Activated CD8-positive, alpha-beta memory T cell treated with anti-CD3 and anti-CD28 coated beads for 48 hours (primary cell): ENCODE results near the gene ADAMTS17.
A peak's percentile ranks its signal among the peaks of the same experiment; 100 is the strongest.

ENCODE experiments used
- DNase-seq, 3 experiments: peaks; one replicate each; pipeline ENCODE4 v3.0.0-alpha.2; 2020; ENCODE audit warnings: low read depth in 2 of 3, low spot score in 2 of 3

The ADAMTS17 gene

DNA sequence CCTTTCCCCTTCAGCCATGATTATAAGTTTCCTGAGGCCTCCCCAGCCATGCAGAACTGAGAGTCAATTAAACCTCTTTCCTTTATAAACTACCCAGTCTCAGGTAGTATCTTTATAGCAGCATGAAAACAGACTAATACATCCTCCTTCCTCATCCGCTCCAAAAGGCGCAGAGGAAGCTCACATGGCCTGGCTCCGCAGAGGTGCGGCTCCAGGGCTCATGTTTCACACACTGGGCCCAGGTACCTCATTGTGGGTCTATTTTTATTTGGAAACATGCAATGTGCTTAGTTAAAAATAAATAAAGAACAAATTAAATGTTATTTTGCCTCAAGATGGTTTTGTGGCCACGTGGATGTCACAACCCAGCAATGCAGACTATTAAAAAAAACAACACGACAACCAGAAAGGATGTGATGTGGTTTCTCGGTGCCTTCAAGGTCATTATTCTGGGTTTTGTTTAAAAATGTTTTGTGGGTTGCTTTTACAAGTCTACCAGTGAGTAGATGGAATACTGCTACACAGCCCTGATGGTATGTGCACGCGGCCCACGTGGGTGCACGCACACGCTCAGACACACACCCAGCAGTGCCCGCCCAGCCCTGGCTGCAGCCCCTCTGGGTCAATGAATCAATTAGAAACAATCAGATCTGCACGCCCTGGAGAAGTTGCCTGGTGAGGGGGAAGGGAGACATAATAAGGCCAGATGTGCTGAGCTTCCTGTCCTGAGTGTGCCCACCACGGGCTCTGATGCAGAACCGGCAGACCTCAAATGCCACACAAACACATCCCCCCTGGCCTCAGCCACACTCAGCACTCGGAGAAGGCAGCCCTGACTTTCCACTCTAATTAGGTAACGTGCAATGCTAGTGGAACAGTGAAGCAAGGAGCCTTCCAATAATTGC, 140.1 kb downstream of the ADAMTS17 start:
- peak in 1 of 3 experiments; percentile 15 for DNase-seq

DNA sequence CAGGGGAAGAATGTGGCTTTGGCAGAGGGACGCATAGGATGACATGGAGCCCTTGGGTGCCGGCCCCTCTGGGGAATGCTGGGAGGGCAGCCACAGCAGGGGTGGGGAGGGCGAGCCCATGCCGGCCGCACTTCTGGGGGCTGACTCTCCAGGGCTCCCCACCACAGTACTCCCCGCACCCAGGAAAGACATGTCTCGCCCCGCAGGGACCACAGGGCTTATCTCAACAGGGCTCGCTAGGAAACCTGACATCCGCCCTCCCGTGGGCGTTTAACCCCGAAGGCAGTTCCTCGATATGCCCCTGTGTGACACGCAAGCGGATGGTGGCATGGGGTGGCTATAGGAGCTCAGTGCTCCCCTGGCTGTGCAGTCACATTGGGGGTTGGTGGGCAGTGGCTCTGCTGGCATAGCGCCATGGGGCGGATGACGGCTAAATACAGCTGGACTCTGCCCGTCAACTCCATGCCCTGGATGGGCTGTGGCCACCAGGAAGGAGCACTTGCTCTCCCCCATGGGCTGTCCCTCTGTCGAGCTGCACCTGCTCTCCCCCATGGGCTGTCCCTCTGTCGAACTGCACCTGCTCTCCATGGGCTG, 141.4 kb downstream of the ADAMTS17 start:
- DNase-seq, result no peak

DNA sequence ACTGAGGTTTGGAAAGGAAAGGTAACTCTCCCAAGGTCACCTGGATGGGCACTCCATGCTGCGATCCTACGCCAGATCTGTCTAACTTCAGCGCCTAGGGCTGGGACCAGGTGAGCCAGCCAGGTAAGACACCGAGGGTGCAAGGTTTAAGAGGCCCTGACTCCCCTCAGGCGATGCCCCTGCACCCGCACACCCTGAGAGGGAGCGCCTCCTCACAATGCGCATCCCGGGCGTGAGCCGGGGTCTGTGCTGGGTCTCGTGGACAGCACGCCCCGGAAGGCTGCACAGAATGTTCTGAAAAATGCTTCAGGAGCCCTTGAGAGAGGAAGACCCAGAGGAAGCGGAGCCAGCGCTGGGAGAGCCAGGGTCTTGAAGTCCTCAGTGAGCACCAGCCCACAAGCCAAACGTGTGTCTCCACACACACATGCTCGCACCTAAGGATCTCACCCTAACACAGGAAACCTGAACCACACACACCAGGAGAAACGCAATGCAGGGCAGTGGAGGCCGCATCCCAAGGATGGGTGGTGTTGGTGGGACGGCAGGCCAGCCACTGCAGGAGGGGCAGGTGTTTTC, 142.0 kb downstream of the ADAMTS17 start:
- DNase-seq, result no peak

DNA sequence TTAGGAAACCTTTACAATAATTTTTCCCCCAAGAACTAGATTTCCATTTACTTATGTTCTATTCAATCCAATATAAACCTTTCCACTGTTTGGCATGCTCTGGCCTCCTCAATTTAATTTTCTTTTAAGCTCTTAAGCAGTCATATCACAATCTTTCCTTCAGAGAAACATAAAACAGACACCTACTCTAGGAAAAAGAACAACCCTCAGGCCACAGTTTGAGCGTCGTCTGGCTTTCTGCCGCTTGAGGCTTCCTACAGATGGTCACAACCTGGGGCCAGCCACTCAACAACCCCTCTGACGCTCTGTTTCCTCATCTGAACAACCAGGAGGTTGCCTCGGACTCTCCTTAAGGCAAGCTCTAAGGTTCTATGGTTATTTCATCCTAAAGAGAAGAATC, 143.3 kb downstream of the ADAMTS17 start:
- no peak for DNase-seq

DNA sequence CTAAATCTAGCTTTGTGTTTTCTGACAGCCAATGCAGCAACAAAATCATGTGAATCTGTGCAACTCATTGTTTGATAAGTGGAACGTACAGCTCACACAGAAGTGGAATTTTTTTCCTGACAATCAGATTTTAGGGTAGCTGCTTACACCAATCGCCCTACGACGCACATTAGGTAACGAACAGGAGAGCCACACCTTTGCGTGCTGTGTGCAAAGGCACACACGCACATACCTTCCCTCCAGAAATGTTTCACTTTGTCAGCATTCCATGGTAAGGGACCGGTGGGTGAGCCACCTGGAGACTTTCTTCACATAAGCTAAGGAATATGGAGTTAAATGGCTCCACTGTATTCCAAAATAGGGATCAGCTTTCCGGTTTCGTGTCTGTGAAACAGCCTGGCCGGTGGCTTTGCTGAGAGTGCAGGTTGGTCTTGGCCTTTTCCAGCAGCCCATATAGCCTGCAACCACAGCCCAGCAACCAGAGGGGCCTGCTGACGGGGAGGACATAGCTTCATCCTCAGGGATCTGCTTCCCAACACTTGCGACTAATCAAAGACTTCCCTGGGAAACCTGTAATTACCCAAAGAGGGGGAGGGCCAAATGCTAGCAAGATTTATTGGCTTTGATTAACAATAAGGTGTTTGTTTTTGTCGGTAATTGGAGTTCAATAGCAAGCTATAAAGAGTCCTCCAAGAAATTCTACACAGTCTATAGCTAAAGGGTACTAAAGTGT, 145.3 kb downstream of the ADAMTS17 start:
- no peak for DNase-seq

DNA sequence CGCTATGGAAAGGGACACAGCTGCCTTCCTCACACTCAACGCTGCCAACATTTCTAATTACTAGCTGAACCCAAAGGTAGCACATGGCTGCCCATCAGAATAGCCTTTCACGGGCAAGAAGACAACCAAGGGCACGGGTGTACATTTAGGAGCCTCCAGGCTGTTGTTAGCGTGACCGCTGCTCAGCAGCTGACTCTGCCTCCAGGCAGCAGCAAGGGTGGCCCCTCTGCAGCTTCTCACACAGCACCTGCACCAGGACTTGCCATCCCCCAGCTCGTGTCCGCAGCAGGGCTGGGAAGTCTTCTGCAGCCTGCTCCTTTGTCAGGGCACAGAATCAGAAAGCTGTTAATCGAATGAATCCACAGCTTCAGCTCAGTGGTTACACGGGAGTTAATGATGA, 146.8 kb downstream of the ADAMTS17 start:
- DNase-seq, result no peak

DNA sequence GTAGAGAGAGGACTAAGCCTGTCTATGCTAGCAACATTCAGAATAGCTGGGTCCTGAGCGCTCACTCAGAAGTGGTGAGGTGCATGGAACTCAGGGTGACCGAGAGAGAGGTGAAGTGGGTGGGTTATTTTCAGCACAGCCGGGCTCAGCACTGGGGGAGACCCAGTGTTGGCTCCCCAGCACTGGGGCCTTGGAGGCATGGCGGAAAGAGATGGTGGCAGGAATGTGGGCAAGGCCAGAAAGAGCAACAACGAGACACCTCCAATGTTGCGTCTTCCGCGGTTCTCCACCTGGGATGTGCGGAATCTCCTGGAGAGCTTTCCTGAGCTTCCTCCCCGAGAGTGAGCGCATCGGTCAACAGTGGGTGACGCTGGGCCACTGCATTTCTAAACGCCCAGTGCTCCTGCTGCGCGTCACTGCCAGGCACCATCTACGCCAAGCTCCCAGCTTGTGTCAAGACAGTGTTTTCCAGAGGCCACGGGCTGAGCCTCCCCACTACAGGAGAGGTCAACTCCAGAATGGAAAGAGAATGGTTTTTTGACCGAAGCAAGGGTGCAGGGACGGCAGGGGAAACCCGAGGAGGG, 148.4 kb downstream of the ADAMTS17 start:
- no peak for DNase-seq

DNA sequence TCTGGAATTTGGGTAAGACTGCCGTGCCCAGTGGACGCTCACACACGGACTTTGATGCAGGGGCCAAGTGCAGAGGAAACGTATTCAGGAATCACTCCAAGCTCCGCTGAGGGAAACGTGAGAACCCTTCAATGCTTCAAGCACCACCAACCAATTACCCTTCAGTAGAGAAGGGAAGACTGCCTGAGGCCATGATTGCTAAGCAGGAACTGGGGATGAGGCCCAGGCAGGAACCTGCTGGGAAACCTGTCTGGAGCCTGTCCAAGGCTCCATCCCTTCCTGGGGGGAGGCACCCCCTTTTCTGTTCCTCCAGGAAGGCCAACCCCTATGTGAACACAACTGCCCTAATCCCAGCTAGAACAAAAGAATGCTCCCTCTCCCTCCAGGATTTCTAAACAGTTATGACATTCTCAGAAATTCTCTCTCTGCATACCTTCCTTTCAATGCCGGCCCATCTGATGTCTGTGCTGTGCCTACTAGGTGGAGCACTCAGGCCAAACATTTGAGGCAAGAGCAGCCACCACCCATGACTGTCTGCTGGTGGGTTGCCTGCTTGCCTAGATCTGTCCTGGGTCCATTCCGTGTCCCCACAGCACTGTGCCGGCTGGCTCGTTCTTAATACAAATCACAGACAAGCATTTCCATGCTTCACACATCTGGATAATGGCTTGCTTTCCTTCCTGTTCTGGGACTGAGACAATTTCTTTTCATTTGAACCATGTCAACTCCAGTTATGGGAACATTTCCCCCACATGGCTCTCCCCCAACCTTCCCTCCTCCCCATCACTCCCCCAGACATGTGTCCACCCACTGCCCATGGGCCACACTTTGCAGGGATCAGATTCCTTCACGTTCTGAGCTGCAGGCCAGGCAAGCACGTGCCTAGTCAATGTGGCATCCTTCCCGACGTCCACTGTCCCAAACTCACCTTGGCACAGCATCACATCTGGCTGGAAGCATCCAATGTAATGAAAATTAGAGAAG, 149.4 kb downstream of the ADAMTS17 start:
- DNase-seq, result no peak

DNA sequence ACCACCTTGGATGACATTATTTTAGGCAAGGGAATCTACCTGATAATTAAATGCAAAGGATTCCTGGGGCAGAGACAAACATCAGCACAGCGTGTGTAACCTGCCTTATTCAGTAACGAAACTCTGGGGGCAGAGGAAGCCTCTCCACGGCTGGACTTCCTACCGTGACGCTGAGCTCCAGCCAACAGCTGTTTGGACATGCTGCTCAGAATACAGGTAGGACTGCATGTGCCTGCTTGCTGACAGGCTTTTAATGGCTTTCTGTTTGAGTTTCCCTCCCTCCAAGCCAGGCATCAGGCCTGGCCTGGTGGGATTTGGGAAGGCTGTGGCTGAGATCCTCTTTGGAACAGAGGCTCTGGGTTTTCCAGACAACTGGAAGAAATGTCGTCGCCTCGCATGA, 150.6 kb downstream of the ADAMTS17 start:
- no peak for DNase-seq

DNA sequence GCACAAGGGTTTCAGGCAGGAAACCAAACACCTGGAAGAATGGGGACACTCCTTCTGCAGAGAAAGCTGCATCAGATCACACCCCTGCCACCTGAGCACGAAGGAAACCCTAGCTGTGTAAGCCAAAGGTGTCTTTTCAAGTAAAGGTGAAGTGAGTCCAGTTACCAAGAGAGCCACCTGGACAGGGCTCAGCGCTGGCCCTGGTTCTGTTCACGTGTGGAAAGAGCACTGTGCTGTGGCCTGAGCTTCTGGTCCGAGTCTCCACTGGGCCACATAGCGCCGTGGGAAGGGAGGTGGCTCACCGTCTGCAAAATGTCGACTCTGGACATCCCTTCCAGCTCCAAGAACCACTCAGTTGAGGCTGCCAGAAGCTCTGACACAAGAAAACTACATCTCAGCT, 151.1 kb downstream of the ADAMTS17 start:
- DNase-seq, result no peak

DNA sequence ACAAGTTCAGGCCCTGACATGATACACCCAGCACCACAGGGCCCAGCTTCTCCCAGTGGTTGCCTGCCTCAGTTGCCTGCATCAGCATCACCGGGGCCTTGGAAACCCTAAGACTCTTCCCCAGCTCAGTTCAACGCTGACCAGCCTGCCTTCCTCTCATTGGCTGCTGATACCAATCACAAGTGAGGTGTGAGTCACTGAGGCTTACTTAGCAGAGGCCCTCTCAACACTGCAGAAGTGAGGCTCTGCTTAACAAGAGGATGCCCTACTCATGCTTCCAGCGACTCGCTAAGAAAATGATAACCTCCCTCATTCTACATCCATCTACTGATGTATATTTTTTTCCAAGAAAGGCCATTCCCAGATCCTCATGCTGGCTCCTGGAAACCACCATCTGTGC, 151.9 kb downstream of the ADAMTS17 start:
- DNase-seq, result no peak

DNA sequence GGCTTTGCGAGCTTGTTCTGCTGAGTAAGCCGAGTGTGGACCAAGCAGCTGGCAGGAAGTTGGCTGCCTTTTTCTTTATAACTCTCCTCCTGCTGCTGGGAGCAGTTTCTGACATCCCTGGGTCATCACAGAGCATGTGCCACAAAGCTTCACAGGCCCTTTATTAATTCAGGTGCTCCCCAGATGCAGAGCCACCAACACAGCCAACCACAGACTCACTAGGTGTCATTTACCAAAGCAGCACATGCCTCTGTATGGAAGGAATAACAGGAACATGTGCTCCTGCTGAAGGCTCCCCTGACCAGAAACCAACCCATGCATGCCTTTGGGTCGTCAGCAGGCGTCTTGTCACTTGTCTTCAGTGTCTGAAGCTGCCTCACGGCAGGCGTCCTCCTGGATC, 152.5 kb downstream of the ADAMTS17 start:
- no peak for DNase-seq

DNA sequence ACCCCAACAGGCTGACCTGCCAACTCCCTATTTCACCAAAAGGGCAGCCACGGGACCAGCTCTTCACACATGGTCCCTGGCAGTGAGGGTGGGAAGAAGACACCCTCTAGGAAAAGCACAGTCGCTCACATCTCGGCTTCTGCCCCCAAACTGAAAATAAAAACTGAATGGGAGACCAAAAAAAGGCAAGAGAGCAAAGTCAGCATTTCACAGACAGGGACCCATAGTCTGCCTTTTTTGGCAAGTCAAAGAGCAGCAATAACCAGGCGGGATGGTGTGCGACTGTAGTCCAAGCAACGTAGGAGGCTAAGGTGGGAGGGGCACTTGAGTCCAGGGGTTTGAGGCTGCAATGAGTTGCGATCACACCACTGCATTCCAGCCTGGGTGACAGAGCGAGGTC, 154.1 kb downstream of the ADAMTS17 start:
- DNase-seq, result no peak

DNA sequence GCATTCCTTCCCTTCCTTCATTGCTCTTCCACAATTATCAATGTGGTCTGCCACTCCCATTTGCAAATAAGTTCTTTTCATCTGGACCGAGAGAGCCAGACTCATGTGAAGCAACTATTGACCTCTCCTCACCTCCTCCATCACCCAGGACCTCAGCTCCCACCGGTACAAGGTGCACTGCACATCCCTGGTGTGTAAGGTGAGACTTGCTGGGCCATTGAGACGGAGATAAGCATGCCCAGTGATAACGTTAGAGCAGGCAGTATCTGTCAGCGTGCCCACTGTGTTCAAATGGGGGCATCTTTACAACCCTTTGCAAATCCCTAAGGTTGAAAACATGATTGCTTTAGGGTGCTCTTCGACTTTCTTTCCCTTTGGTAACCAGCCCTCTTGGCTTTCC, 154.8 kb downstream of the ADAMTS17 start:
- no peak for DNase-seq

DNA sequence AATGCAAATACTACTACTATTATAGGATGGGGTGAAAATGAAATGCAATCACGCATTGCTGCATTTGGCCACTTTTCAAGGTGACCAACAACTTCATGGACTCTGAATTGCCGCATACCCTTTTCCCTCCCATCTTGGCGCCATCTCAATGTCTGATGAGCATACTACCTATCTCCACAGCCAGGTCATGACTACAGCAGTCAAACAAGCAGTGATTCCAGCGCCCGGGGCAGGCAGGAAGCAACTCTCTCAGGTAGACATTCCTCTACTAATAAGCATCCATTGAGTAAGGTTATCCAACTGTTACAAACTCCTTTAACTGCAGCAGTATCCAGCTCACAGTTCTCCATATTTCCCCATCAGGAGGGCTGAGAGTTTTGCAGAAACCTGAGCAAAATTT, 155.4 kb downstream of the ADAMTS17 start:
- DNase-seq, result no peak

DNA sequence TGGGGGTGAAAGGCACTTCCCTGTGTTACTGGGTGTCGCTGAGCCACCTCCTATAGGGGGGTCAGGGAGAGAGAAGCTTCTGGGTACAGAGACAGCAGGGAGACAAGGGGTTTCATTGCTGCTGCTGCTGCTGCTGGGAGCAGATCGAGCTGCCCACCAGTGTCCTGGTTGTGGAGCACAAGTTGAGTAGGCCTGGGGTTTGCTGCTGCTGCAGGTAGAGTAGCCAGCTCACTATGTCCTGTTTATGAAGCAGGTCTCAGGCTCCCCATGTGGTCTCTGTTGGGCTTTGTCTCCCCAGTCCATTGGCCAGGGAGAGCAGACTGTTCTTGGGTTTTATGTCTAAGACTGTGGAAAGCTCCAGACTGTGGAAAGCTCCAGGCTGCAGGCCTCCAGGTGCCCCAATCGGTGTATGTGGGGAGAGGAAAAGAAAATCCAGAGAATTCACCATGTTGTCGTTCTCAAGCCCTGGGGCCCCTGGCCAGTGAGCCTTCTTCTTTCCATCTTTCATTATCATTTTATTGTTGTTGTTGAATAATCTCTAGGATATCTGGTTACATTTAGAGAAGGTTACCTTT, 157.8 kb downstream of the ADAMTS17 start:
- DNase-seq, result no peak

DNA sequence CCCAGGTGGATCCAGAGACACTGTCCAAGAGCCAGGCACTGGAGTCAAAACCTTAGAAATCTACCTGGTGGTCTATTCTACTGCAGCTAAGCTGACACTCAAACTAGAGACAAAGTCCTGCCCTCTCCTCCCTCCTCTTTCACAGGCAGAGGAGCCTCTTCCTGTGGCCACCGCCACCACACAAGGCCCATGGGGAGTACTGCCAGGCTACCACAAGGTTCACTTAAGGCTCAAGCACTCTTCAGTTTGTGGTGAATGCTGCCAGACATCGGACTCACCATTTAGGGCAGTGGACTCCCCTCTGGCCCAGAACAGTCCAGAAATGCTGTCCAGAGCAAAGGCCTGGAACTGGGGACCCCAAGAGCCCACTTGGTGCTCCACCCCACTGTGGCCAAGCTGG, 160.9 kb downstream of the ADAMTS17 start:
- no peak for DNase-seq

DNA sequence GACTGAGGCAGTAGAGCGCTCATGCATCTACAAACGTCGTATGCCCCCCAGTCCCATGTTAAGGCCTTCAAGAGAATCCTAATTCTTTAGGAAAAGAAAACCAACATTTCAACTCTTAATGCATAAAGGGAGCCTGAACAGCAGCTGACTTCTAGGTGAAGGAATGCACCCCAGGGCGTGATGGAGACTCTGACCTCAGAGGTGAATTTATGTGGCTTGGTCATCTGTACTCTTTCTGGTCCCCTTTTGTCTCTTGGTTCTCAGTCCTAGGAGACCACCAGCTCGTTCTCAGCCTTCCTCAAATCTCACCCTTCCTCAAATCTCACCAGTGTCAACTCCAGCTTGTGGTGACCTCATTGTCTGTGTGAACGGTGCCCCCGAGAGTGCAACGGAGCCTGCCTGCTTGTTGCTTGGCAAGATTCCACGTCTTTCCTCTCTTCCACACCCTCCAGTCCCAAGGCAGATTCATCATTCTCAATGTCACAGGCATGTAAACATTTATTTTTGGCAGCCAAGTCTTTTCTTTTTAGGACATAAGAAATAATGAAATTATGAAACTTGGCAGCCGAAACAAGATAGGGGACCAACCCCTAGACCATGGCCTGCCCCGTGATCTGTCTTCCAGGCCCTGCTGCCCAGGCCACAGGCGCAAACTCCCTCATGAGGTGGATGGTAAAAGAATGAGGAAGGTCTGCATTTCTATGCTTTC, 166.2 kb downstream of the ADAMTS17 start:
- no peak for DNase-seq

DNA sequence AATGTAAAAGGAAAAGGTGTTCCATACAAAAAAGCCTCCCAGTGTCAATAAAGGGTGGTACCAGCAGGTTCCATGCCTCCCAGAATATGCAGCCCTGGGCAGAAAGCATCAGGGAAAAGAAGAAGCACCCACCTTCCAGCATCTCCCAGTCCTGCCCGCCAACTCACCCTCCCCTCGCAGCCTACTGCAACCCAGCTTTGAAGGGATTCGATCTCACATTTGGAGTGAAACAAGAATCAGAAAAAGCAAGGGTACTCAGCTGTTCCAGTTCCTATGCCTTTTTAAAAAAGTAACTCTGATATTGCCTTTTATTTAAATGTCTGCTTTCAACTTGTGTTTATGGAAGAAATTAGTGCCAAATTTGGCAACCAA, 166.9 kb downstream of the ADAMTS17 start:
- DNase-seq, result no peak
